Breast epithelium (tissue), 3 donors: ENCODE data around the gene DIPK1C.

Experiments
- POLR2AphosphoS5 ChIP-seq, 3 donors: sonication (generic); formaldehyde crosslinking; IDR thresholded peaks; one replicate each; pipeline ENCODE4 v1.6.1; 2017; ENCODE audit warnings: antibody characterized with exemption in 3 of 3
- TF ChIP-seq, protein P1 (sequence below), 3 donors: fragments of 450-650 bp; IDR thresholded peaks; one replicate each; pipeline ENCODE4 v1.5.1; 2016 to 2017; ENCODE audit warnings: antibody characterized with exemption in 3 of 3, mild to moderate bottlenecking in 3 of 3, moderate library complexity in 3 of 3

DNA sequence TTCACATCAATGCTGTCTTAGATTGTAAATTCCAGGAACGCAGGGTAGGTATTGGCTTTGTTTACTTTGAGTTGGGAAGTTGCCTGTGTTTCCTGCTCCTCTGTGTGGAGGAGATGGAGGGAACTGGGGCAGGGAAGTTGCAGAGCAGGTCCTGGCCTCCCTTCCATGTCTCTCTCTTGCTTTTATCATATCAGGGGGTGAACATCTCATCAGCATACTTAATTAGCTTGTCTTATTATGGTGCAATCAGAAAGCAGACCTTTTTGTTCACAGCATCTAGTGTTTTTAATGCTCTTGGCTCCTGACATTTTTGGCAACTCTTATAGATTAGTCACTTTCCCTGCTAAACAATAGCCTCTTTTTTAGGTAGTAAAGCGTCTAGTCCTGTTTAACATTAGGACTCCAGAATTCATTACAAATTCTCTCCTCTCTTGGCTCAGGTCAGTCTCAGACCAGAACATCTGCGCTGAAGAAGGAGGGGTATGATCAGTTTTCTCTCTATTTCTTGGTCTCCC lies 11.5 kb upstream of the DIPK1C start:
- TF ChIP-seq, protein P1, sequence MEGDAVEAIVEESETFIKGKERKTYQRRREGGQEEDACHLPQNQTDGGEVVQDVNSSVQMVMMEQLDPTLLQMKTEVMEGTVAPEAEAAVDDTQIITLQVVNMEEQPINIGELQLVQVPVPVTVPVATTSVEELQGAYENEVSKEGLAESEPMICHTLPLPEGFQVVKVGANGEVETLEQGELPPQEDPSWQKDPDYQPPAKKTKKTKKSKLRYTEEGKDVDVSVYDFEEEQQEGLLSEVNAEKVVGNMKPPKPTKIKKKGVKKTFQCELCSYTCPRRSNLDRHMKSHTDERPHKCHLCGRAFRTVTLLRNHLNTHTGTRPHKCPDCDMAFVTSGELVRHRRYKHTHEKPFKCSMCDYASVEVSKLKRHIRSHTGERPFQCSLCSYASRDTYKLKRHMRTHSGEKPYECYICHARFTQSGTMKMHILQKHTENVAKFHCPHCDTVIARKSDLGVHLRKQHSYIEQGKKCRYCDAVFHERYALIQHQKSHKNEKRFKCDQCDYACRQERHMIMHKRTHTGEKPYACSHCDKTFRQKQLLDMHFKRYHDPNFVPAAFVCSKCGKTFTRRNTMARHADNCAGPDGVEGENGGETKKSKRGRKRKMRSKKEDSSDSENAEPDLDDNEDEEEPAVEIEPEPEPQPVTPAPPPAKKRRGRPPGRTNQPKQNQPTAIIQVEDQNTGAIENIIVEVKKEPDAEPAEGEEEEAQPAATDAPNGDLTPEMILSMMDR (IDR thresholded peaks at IDR 0.05): no peak
- TF ChIP-seq POLR2AphosphoS5 (IDR thresholded peaks at IDR 0.05): no peak
